Measurements from ENCODE around the gene TNFAIP3. TPM values are rescaled to one million over a fixed set of nuclear protein-coding genes. Genes with fewer than 3 reads are reported as not detected.

The TNFAIP3 gene
- total RNA-seq, 2 donors from 2014 or later, result 21.9 to 26.3 TPM

GRCh38 chr6:137877113-137877512, 10.1 kb downstream of the TNFAIP3 start:
- Histone ChIP-seq H3K4me1 (ENCODE audit: control insufficient read depth in 1 of 2, low read depth in 2 of 2) (peaks cover 5 to 28% of the 10 kb centered on the region in 2 donors), H3K27me3 (replicated peaks; ENCODE audit: insufficient read depth) (no peaks in the 10 kb centered on the region), H3K4me3 (no peak overlapping the region), H3K9me3 (no peaks in the 10 kb centered on the region), H3K27ac (no peak overlapping the region), H3K36me3 (peaks cover 51% of the 10 kb centered on the region)
- DNase-seq (ENCODE audit: low spot score), result no peak
- no peak for TF ChIP-seq CTCF (IDR thresholded peaks at IDR 0.05)
- ATAC-seq (ENCODE audit: insufficient number of reproducible peaks, low FRiP score, low read depth), result no peak

GRCh38 chr6:137877606-137878005, 10.5 kb downstream of the TNFAIP3 start:
- ATAC-seq (ENCODE audit: insufficient number of reproducible peaks, low FRiP score, low read depth) (no peak), DNase-seq (ENCODE audit: low spot score) (no peak)
- no peaks in the 10 kb centered on the region for H3K27me3 ChIP-seq (replicated peaks; ENCODE audit: insufficient read depth)
- H3K4me1 ChIP-seq (ENCODE audit: control insufficient read depth in 1 of 2, low read depth in 2 of 2), result peaks cover 0 to 23% of the 10 kb centered on the region in 2 donors
- peaks cover 55% of the 10 kb centered on the region for H3K36me3 ChIP-seq
- no peak overlapping the region for H3K27ac ChIP-seq
- H3K4me3 ChIP-seq, result no peak overlapping the region
- no peak for TF ChIP-seq CTCF (IDR thresholded peaks at IDR 0.05)
- H3K9me3 ChIP-seq, result no peaks in the 10 kb centered on the region

- Histone ChIP-seq H3K9me3 (no peaks in the 10 kb centered on the region), H3K27me3 (replicated peaks; ENCODE audit: insufficient read depth) (no peaks in the 10 kb centered on the region), H3K27ac (no peak overlapping the region), H3K4me1 (ENCODE audit: control insufficient read depth in 1 of 2, low read depth in 2 of 2) (peaks cover 0 to 19% of the 10 kb centered on the region in 2 donors), H3K4me3 (no peak overlapping the region), H3K36me3 (peaks cover 55% of the 10 kb centered on the region)
- no peak for TF ChIP-seq CTCF (IDR thresholded peaks at IDR 0.05)
- DNase-seq (ENCODE audit: low spot score) (no peak), ATAC-seq (ENCODE audit: insufficient number of reproducible peaks, low FRiP score, low read depth) (peak; percentile 12)
Observed at GRCh38 chr6:137878029-137878428, 11.0 kb downstream of the TNFAIP3 start.

GRCh38 chr6:137878486-137879285, 11.6 kb downstream of the TNFAIP3 start:
- peaks cover 55% of the 10 kb centered on the region for H3K36me3 ChIP-seq
- no peaks in the 10 kb centered on the region for H3K27me3 ChIP-seq (replicated peaks; ENCODE audit: insufficient read depth)
- DNase-seq (ENCODE audit: low spot score) (no peak), ATAC-seq (ENCODE audit: insufficient number of reproducible peaks, low FRiP score, low read depth) (no peak)
- no peaks in the 10 kb centered on the region for H3K9me3 ChIP-seq
- H3K4me1 ChIP-seq (ENCODE audit: control insufficient read depth in 1 of 2, low read depth in 2 of 2), result peaks cover 0 to 15% of the 10 kb centered on the region in 2 donors
- no peak overlapping the region for H3K27ac ChIP-seq
- H3K4me3 ChIP-seq, result no peak overlapping the region
- TF ChIP-seq CTCF (IDR thresholded peaks at IDR 0.05), result no peak

- Histone ChIP-seq H3K4me1 (ENCODE audit: control insufficient read depth in 1 of 2, low read depth in 2 of 2) (peaks cover 0 to 9% of the 10 kb centered on the region in 2 donors), H3K27me3 (replicated peaks; ENCODE audit: insufficient read depth) (no peaks in the 10 kb centered on the region), H3K36me3 (peaks cover 55% of the 10 kb centered on the region), H3K4me3 (no peak overlapping the region), H3K9me3 (no peaks in the 10 kb centered on the region), H3K27ac (no peak overlapping the region)
- DNase-seq (ENCODE audit: low spot score), result no peak
- no peak for ATAC-seq (ENCODE audit: insufficient number of reproducible peaks, low FRiP score, low read depth)
- no peak for TF ChIP-seq CTCF (IDR thresholded peaks at IDR 0.05)
Observed at GRCh38 chr6:137879299-137879698, 12.2 kb downstream of the TNFAIP3 start.
